Measurements from ENCODE around the gene GALNTL6. TPM values are rescaled to one million over a fixed set of nuclear protein-coding genes. Genes with fewer than 3 reads are reported as not detected.

GALNTL6 gene
- total RNA-seq, 1 donor from 2014 or later: 2.1 TPM

DNA sequence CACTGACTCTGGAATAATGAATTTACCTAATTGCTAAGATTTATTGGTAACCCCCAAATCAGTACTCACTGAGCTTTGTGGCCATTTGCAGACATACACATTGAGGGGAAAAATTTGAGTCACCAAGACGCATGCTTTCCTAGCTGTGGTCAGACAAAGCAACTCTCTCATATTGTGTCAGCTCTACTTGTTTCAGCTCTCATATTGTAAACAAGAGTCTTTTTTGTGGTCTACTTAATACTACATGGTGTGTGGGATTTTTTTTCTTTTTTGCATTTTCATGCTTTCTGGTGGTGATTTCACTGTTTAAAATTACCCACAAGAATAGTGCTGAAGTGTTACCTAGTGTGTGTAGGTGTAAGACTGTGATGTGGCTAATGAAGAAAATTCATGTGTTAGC lies 927.2 kb downstream of the GALNTL6 start:
- Histone ChIP-seq H3K36me3 (ENCODE audit: control insufficient read depth in 3 of 3, insufficient read depth in 3 of 3, low read length in 3 of 3) (no peaks in the 10 kb centered on the region), H3K9me3 (ENCODE audit: control insufficient read depth in 3 of 3, low read length in 3 of 3) (peaks cover 0 to 6% (median 0%) of the 10 kb centered on the region in 3 donors), H3K9ac (ENCODE audit: low read depth in 1 of 3, low read length in 3 of 3) (no peak overlapping the region), H3K27ac (ENCODE audit: low read depth, low read length) (no peak overlapping the region), H3K4me1 (ENCODE audit: control insufficient read depth in 3 of 3, insufficient read depth in 3 of 3, low read length in 3 of 3) (no peaks in the 10 kb centered on the region), H3K27me3 (ENCODE audit: control insufficient read depth in 3 of 3, insufficient read depth in 3 of 3, low read length in 3 of 3) (no peaks in the 10 kb centered on the region), H3K4me3 (ENCODE audit: low read length in 3 of 3) (no peak overlapping the region)

DNA sequence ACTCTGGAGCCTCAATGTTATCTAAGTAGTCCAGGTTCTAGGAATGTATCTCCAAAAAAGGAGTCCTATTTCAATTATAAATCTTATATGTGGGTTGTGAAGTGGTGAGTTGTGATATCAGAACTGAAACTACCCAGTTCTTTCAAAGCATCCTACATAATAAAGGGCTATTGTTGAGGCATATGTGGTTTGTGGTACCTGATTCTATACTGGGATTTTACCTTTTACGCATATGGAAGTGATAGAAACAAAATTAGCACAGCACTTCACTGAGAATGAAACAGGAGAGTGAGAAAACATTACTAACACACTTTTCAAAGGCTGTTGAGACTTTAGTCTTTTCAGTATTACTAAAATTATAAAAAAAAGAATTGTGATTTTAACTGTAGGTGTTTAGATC lies 937.7 kb downstream of the GALNTL6 start:
- Histone ChIP-seq H3K4me3 (ENCODE audit: low read length in 3 of 3) (no peak overlapping the region), H3K27ac (ENCODE audit: low read depth, low read length) (no peak overlapping the region), H3K9me3 (ENCODE audit: control insufficient read depth in 3 of 3, low read length in 3 of 3) (no peaks in the 10 kb centered on the region), H3K27me3 (ENCODE audit: control insufficient read depth in 3 of 3, insufficient read depth in 3 of 3, low read length in 3 of 3) (no peaks in the 10 kb centered on the region), H3K36me3 (ENCODE audit: control insufficient read depth in 3 of 3, insufficient read depth in 3 of 3, low read length in 3 of 3) (no peaks in the 10 kb centered on the region), H3K9ac (ENCODE audit: low read depth in 1 of 3, low read length in 3 of 3) (no peak overlapping the region), H3K4me1 (ENCODE audit: control insufficient read depth in 3 of 3, insufficient read depth in 3 of 3, low read length in 3 of 3) (no peaks in the 10 kb centered on the region)

DNA sequence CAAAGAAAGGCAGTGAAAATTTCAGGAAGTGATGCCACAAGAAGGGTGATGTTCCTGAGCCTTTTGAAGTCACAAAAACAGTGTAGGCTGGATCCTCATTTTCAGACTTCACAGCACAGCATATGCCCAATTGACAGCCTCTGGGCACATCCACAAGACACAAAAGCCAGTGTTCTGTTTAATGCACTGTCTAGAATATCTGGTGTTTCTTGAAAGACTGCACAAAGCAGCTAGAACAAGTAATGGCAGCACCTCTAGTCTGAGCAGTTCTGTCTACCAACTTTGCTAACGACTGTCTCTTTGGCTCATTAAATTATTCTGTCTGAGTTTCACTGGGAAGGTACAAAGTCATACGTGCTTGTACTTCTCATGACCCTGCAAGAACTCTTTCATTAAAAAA lies 938.3 kb downstream of the GALNTL6 start:
- H3K4me3 ChIP-seq (ENCODE audit: low read length in 3 of 3): no peak overlapping the region
- no peaks in the 10 kb centered on the region for H3K27me3 ChIP-seq (ENCODE audit: control insufficient read depth in 3 of 3, insufficient read depth in 3 of 3, low read length in 3 of 3)
- no peaks in the 10 kb centered on the region for H3K36me3 ChIP-seq (ENCODE audit: control insufficient read depth in 3 of 3, insufficient read depth in 3 of 3, low read length in 3 of 3)
- H3K9ac ChIP-seq (ENCODE audit: low read depth in 1 of 3, low read length in 3 of 3): no peak overlapping the region
- H3K9me3 ChIP-seq (ENCODE audit: control insufficient read depth in 3 of 3, low read length in 3 of 3): no peaks in the 10 kb centered on the region
- no peak overlapping the region for H3K27ac ChIP-seq (ENCODE audit: low read depth, low read length)
- no peaks in the 10 kb centered on the region for H3K4me1 ChIP-seq (ENCODE audit: control insufficient read depth in 3 of 3, insufficient read depth in 3 of 3, low read length in 3 of 3)

DNA sequence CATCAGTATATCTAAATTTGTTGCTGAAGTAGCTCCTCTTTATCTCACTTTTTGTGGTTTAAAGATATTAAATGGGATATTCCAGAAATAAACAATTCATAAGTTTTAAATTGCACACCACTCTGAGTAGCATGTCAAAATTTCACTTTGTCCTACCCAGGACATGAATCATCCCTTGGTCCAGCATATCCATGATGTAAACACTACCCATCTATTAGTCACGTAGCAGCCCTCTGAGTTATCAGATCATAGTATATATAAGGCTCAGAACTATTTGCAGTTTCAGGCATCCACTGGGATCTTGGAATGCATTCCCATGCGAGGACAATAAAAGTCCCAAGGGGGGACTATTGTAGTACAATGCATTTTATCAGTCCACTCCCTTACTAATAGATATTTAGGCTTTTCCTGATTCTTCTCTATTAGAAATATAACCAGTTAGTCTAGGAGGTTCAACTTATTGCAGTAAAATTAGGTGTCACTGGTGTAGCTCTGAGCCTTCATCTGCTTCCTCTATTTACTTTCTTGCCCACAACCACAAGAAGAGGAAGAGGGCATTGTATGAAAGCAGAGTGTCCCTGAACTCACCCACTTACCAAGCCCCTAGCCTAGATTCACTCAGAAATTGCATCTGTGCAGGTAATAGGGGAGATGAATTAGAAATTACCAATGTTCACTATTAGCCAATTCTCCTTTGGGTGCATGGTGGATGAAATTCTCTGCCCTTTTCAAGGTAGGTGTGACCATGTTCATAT lies 945.6 kb downstream of the GALNTL6 start:
- Histone ChIP-seq H3K27ac (ENCODE audit: low read depth, low read length) (no peak overlapping the region), H3K9ac (ENCODE audit: low read depth in 1 of 3, low read length in 3 of 3) (no peak overlapping the region), H3K27me3 (ENCODE audit: control insufficient read depth in 3 of 3, insufficient read depth in 3 of 3, low read length in 3 of 3) (no peaks in the 10 kb centered on the region), H3K36me3 (ENCODE audit: control insufficient read depth in 3 of 3, insufficient read depth in 3 of 3, low read length in 3 of 3) (no peaks in the 10 kb centered on the region), H3K9me3 (ENCODE audit: control insufficient read depth in 3 of 3, low read length in 3 of 3) (no peaks in the 10 kb centered on the region), H3K4me1 (ENCODE audit: control insufficient read depth in 3 of 3, insufficient read depth in 3 of 3, low read length in 3 of 3) (no peaks in the 10 kb centered on the region), H3K4me3 (ENCODE audit: low read length in 3 of 3) (no peak overlapping the region)

DNA sequence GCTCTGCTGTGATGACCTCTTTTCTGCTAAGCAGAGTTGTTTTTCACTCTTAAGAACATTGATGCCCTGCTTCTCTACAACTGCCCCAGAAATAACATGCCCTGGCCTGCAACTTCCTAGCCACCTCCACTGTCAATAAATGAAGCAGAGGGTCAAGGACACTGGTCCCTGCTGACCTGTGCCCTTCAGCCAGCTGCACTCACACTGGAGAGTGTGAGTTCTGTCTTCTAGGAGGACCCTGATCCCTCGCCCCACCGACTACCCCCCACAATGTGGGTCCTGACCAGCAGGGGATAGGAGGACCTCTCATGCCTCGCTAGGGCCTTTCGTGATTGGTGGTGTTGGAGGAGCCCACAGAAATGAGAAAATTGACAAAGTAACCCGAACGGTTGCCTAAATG lies 947.3 kb downstream of the GALNTL6 start:
- no peaks in the 10 kb centered on the region for H3K9me3 ChIP-seq (ENCODE audit: control insufficient read depth in 3 of 3, low read length in 3 of 3)
- H3K27me3 ChIP-seq (ENCODE audit: control insufficient read depth in 3 of 3, insufficient read depth in 3 of 3, low read length in 3 of 3): no peaks in the 10 kb centered on the region
- no peak overlapping the region for H3K4me3 ChIP-seq (ENCODE audit: low read length in 3 of 3)
- H3K9ac ChIP-seq (ENCODE audit: low read depth in 1 of 3, low read length in 3 of 3): no peak overlapping the region
- H3K36me3 ChIP-seq (ENCODE audit: control insufficient read depth in 3 of 3, insufficient read depth in 3 of 3, low read length in 3 of 3): no peaks in the 10 kb centered on the region
- no peaks in the 10 kb centered on the region for H3K4me1 ChIP-seq (ENCODE audit: control insufficient read depth in 3 of 3, insufficient read depth in 3 of 3, low read length in 3 of 3)
- no peak overlapping the region for H3K27ac ChIP-seq (ENCODE audit: low read depth, low read length)

DNA sequence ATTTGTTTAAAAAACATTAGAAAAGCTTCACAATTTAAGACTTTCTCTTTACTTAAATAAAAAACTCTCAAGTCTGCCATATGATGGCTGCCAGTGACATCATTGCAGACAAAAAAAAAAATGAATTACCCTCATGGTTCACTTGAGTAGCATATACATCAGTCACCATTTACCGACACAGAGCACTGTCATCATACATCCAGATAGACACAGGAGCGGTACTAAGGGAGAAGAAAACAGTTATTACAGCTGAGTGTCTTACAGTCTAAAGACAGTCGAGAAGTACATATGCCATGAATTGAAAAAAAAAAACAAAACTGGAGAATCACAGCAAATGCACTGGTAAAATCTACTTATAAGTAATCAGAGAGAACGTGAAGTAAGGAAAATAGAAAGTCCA lies 949.7 kb downstream of the GALNTL6 start:
- H3K27ac ChIP-seq (ENCODE audit: low read depth, low read length): no peak overlapping the region
- no peak overlapping the region for H3K4me3 ChIP-seq (ENCODE audit: low read length in 3 of 3)
- H3K4me1 ChIP-seq (ENCODE audit: control insufficient read depth in 3 of 3, insufficient read depth in 3 of 3, low read length in 3 of 3): no peaks in the 10 kb centered on the region
- no peaks in the 10 kb centered on the region for H3K9me3 ChIP-seq (ENCODE audit: control insufficient read depth in 3 of 3, low read length in 3 of 3)
- no peak overlapping the region for H3K9ac ChIP-seq (ENCODE audit: low read depth in 1 of 3, low read length in 3 of 3)
- H3K27me3 ChIP-seq (ENCODE audit: control insufficient read depth in 3 of 3, insufficient read depth in 3 of 3, low read length in 3 of 3): no peaks in the 10 kb centered on the region
- H3K36me3 ChIP-seq (ENCODE audit: control insufficient read depth in 3 of 3, insufficient read depth in 3 of 3, low read length in 3 of 3): no peaks in the 10 kb centered on the region

DNA sequence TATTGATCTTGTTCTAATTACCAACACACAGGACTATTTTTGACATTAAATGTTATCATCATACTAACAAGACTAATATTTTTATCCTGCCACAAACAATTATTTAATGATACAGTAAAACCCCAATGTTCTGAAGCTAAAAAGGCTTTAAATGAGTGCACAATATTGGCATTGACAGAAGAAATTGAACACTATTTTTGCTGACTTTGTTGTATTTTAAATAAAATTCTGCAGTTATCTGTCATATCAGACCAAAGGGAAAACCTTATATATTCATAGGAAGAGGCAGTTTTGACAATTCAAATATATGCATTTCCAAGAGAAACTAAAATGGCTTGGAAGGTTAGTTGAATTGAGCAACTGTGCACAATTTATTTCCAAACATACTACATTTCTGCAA lies 957.6 kb downstream of the GALNTL6 start:
- no peak overlapping the region for H3K27ac ChIP-seq (ENCODE audit: low read depth, low read length)
- no peaks in the 10 kb centered on the region for H3K9me3 ChIP-seq (ENCODE audit: control insufficient read depth in 3 of 3, low read length in 3 of 3)
- no peaks in the 10 kb centered on the region for H3K4me1 ChIP-seq (ENCODE audit: control insufficient read depth in 3 of 3, insufficient read depth in 3 of 3, low read length in 3 of 3)
- H3K36me3 ChIP-seq (ENCODE audit: control insufficient read depth in 3 of 3, insufficient read depth in 3 of 3, low read length in 3 of 3): no peaks in the 10 kb centered on the region
- no peak overlapping the region for H3K9ac ChIP-seq (ENCODE audit: low read depth in 1 of 3, low read length in 3 of 3)
- no peaks in the 10 kb centered on the region for H3K27me3 ChIP-seq (ENCODE audit: control insufficient read depth in 3 of 3, insufficient read depth in 3 of 3, low read length in 3 of 3)
- H3K4me3 ChIP-seq (ENCODE audit: low read length in 3 of 3): no peak overlapping the region

DNA sequence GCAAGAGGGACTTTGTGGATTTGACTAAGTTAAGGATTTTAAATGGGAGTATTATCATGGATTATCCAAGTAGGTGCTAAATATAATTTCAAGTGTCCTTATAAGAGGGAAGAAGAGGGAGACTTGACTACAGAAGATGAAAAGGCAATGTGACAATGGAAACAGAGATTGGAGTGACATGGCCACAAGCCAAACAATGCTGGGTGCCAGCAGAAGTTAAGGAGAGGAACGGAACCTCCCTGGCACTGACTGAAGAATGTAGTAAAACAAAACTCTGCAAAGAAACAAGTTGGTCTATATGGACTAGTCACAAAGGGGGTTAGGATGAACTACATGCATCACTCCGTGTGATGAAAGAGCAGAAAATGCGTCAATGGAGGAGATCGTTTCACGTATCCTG lies 959.6 kb downstream of the GALNTL6 start:
- Histone ChIP-seq H3K4me1 (ENCODE audit: control insufficient read depth in 3 of 3, insufficient read depth in 3 of 3, low read length in 3 of 3) (no peaks in the 10 kb centered on the region), H3K9ac (ENCODE audit: low read depth in 1 of 3, low read length in 3 of 3) (no peak overlapping the region), H3K4me3 (ENCODE audit: low read length in 3 of 3) (no peak overlapping the region), H3K27ac (ENCODE audit: low read depth, low read length) (no peak overlapping the region), H3K36me3 (ENCODE audit: control insufficient read depth in 3 of 3, insufficient read depth in 3 of 3, low read length in 3 of 3) (no peaks in the 10 kb centered on the region), H3K9me3 (ENCODE audit: control insufficient read depth in 3 of 3, low read length in 3 of 3) (no peaks in the 10 kb centered on the region), H3K27me3 (ENCODE audit: control insufficient read depth in 3 of 3, insufficient read depth in 3 of 3, low read length in 3 of 3) (no peaks in the 10 kb centered on the region)

DNA sequence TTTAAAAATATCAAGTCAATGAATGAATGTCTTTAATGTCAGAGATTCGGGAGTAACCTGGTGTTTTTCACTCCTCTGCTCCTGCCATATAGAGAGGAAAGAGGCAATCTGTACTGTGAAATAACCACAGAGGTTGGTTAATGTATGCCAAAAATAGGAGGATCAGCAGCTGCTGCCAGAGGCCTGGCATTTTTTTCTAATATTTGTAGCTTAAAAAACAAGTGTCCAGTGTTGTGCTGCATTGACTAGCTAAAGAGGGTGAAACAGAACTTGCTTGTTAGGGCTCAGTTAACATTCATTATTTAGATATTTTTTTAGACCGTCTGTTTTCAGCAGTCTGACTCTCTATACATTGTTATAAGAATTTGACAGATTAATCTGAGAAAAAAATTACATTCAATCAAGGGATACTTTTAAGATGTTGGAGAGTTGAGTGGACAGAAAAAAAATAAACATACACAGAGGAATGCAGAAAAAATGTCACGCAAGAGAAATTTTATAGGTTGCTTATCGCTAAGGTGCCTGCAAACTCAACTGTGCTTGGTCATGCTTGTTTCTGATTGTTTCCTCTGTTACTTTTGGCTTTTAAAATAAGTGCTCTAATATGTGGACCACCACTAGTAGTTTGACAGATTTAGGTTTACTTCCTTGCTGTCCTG lies 963.1 kb downstream of the GALNTL6 start:
- no peaks in the 10 kb centered on the region for H3K36me3 ChIP-seq (ENCODE audit: control insufficient read depth in 3 of 3, insufficient read depth in 3 of 3, low read length in 3 of 3)
- no peak overlapping the region for H3K27ac ChIP-seq (ENCODE audit: low read depth, low read length)
- no peak overlapping the region for H3K9ac ChIP-seq (ENCODE audit: low read depth in 1 of 3, low read length in 3 of 3)
- no peaks in the 10 kb centered on the region for H3K27me3 ChIP-seq (ENCODE audit: control insufficient read depth in 3 of 3, insufficient read depth in 3 of 3, low read length in 3 of 3)
- H3K4me3 ChIP-seq (ENCODE audit: low read length in 3 of 3): no peak overlapping the region
- no peaks in the 10 kb centered on the region for H3K4me1 ChIP-seq (ENCODE audit: control insufficient read depth in 3 of 3, insufficient read depth in 3 of 3, low read length in 3 of 3)
- no peaks in the 10 kb centered on the region for H3K9me3 ChIP-seq (ENCODE audit: control insufficient read depth in 3 of 3, low read length in 3 of 3)

DNA sequence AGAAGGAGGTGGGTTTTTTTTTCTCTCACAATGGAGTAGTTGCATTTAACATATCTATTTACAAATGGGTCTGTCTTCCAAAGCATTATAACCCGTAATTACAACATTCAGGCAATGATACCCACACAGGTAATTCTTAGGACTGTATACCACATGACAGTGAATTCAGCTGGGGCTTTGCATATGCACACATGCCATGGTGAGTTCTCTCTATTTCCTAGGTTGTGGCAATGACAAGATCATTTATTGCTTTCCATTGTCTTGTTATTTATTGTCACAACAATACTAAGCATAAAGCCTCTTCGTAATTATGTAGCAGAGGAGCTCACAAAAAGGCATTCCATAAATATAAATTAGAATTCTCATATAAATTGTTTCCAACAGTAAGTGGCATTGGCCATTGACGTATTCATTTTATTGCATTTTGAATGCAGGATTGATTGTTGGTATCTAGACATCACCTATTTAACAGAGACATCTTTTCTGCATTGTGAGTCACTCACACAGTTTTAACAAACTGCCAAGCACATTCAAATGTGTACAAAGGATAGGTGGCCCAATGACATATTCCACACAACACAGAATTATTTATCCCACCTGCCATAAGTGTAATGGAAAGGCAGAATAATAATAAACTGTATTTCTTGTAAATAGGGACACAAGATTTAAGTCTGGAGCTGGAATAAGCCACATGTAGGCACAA lies 964.7 kb downstream of the GALNTL6 start:
- Histone ChIP-seq H3K4me3 (ENCODE audit: low read length in 3 of 3) (no peak overlapping the region), H3K9me3 (ENCODE audit: control insufficient read depth in 3 of 3, low read length in 3 of 3) (no peaks in the 10 kb centered on the region), H3K36me3 (ENCODE audit: control insufficient read depth in 3 of 3, insufficient read depth in 3 of 3, low read length in 3 of 3) (no peaks in the 10 kb centered on the region), H3K9ac (ENCODE audit: low read depth in 1 of 3, low read length in 3 of 3) (no peak overlapping the region), H3K27ac (ENCODE audit: low read depth, low read length) (no peak overlapping the region), H3K4me1 (ENCODE audit: control insufficient read depth in 3 of 3, insufficient read depth in 3 of 3, low read length in 3 of 3) (no peaks in the 10 kb centered on the region), H3K27me3 (ENCODE audit: control insufficient read depth in 3 of 3, insufficient read depth in 3 of 3, low read length in 3 of 3) (no peaks in the 10 kb centered on the region)

Data from skeletal muscle tissue (tissue), 4 donors.